ENCODE results near the gene FRZB. TPM values are rescaled to one million over a fixed set of nuclear protein-coding genes. Genes with fewer than 3 reads are reported as not detected.

The FRZB gene
- total and polyA plus RNA-seq, 9 of the 15 experiments (the other 6 are each of a cell fraction or from before 2014, with no cell fraction given) = 0.01 to 0.05 (median 0.03) TPM; not detected in 6

DNA sequence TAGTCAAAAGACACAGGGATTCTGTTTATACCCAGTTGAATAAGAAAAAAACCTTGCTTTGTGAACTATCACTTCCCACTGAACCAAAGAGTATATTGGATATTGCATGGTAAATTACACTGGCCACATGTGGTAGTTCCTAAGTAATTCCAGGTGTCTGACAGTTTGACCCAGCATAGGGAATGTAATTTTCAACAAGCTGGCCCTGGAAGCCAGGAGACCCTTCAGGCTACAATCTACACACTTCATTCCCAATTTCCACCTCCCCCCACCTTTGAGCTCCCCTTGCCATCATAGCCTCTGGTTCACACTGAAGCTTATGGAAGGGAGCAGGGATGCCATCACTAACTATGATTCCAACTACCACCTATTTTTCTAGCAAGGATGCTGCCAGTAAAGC lies 2.8 kb downstream of the FRZB start (continued):
- no peak for TF ChIP-seq RNF219 (CRISPR knock-in tag; IDR thresholded peaks at IDR 0.05)

- POLR2A ChIA-PET = interaction anchor here (0.7 kb wide), 1 partner anchor 9 kb away, joined by 4 read pairs; no protein-coding TSS in a partner anchor
- H4K20me1 ChIP-seq (replicated peaks; ENCODE audit: control insufficient read depth, insufficient read depth, low read length) = no peaks in the 10 kb centered on the region; the same call in 1 of the 2 replicates
- no peak for TF ChIP-seq HMG20A (CRISPR knock-in tag; conservative IDR thresholded peaks at IDR 0.05)
- no peak for TF ChIP-seq WHSC1 (IDR thresholded peaks at IDR 0.05; ENCODE audit: low read length)
- no peak for TF ChIP-seq SIN3B (IDR thresholded peaks at IDR 0.05; ENCODE audit: low read depth)
- TF ChIP-seq TOE1 (IDR thresholded peaks at IDR 0.05; ENCODE audit: borderline replicate concordance) = no peak
- TF ChIP-seq TOE1 (CRISPR knock-in tag; IDR thresholded peaks at IDR 0.05; ENCODE audit: borderline replicate concordance, low read depth) = no peak
- TF ChIP-seq ZFP1 (CRISPR knock-in tag; IDR thresholded peaks at IDR 0.05) = no peak
- no peak for TF ChIP-seq KLF6 (CRISPR knock-in tag; IDR thresholded peaks at IDR 0.05; ENCODE audit: borderline replicate concordance)
- TF ChIP-seq, protein P1, sequence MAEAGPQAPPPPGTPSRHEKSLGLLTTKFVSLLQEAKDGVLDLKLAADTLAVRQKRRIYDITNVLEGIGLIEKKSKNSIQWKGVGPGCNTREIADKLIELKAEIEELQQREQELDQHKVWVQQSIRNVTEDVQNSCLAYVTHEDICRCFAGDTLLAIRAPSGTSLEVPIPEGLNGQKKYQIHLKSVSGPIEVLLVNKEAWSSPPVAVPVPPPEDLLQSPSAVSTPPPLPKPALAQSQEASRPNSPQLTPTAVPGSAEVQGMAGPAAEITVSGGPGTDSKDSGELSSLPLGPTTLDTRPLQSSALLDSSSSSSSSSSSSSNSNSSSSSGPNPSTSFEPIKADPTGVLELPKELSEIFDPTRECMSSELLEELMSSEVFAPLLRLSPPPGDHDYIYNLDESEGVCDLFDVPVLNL (CRISPR knock-in tag; IDR thresholded peaks at IDR 0.05; ENCODE audit: low read depth) = no peak
- TF ChIP-seq MNT (conservative IDR thresholded peaks at IDR 0.05) = no peak
- TF ChIP-seq HMBOX1 (IDR thresholded peaks at IDR 0.05) = no peak
- TF ChIP-seq LCOR (CRISPR knock-in tag; IDR thresholded peaks at IDR 0.05) = no peak
Observed at GRCh38 chr2:182862091-182862490, 4.3 kb downstream of the FRZB start.

More at GRCh38 chr2:182862091-182862490, 4.3 kb downstream of the FRZB start:
- H3K4me1 ChIP-seq (replicated peaks in 1 of 2; ENCODE audit: control insufficient read depth in 2 of 2, insufficient read depth in 2 of 2, low read length in 2 of 2) = peaks cover 0 to 12% of the 10 kb centered on the region in 2 experiments; a peak in 1 of 5 replicates
- no peak for ATAC-seq
- no TSS peak for BruUV-seq (replicated peaks)
- H3K9ac ChIP-seq (ENCODE audit: insufficient read depth in 1 of 2, low read depth in 2 of 2, low read length in 2 of 2) = no peak overlapping the region
- no peaks in the 10 kb centered on the region for H3K36me3 ChIP-seq (ENCODE audit: control insufficient read depth, insufficient read depth, low read length)
- in situ Hi-C loops (cut with MboI) = no loop called here
- intact Hi-C loops (cut with micrococcal nuclease) = loop anchor here (10.0 kb wide), 1 partner anchor 677 kb away; no protein-coding TSS in a partner anchor
- no peaks in the 10 kb centered on the region for H3K79me2 ChIP-seq (ENCODE audit: control insufficient read depth, insufficient read depth, low read length)
- no peak overlapping the region for H2AFZ ChIP-seq (ENCODE audit: low read depth, low read length)
- no peaks in the 10 kb centered on the region for H3K9me1 ChIP-seq (ENCODE audit: control insufficient read depth, insufficient read depth, low read length)
- no peak for FAIRE-seq
- no peak overlapping the region for H3K4me2 ChIP-seq (ENCODE audit: insufficient read depth, low read length)
- no peaks in the 10 kb centered on the region for H3K9me3 ChIP-seq (replicated peaks; ENCODE audit: control insufficient read depth, insufficient read depth, low read depth, low read length)
- CTCF ChIA-PET (ENCODE audit: low intra/inter-chr PET ratio) = no interaction called here
- no peak overlapping the region for H3K4me3 ChIP-seq
- DNase-seq (ENCODE audit: extremely low read depth in 1 of 4, low spot score in 3 of 4) = no peak
- H3K27me3 ChIP-seq (ENCODE audit: control insufficient read depth in 2 of 2, insufficient read depth in 2 of 2, low read length in 2 of 2) = peaks cover 26 to 29% of the 10 kb centered on the region in 2 experiments
- no peak overlapping the region for H3K27ac ChIP-seq (ENCODE audit: extremely low read depth, low read depth, low read length)
- WGBS (ENCODE audit: insufficient coverage, low coverage, missing lambda C conversion rate) = 2% methylated on average over 5 of the region's 5 CpGs

Data from K562 (cell line).